ENCODE measurements around the gene EDEM2. TPM values are rescaled to one million over a fixed set of nuclear protein-coding genes. Genes with fewer than 3 reads are reported as not detected.

Gene EDEM2
- total and polyA plus RNA-seq, 2 donors (not counting 1 experiment from before 2014, with no cell fraction given) = 28.1 to 30.4 TPM

DNA sequence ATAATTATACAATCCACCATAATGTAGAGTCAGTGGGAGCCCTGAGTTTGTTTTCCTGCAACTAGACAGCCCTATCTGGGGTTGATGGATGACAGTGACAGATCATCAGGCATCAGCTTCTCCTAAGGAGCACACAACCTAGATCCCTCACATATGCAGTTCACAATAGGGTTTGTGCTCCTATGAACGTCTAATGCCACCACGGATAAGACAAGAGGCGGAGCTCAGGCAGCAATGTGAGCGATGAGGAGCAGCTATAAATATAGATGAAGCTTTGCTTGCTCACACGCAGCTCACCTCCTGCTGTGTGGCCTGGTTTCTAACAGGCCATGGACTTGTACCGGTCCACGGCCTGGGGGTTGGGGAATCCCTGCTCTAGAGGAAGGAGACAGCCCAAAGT lies 25.9 kb downstream of the EDEM2 start:
- H3K79me2 ChIP-seq (ENCODE audit: control insufficient read depth, insufficient read depth, low read length) = no peaks in the 10 kb centered on the region
- ChIA-PET POLR2A (no interaction called here), CTCF (interaction anchor here (0.8 kb wide), 1 partner anchor 21 kb away, joined by 3 read pairs; no protein-coding TSS in a partner anchor)
- no peaks in the 10 kb centered on the region for H3K4me1 ChIP-seq (ENCODE audit: control insufficient read depth in 2 of 2, insufficient read depth in 2 of 2, low read length in 2 of 2)
- no peak overlapping the region for H3K4me3 ChIP-seq (ENCODE audit: control extremely low read depth in 1 of 5, extremely low read depth in 1 of 5, insufficient read depth in 1 of 5, low read depth in 2 of 5, low read length in 4 of 5)
- no peak overlapping the region for H3K9ac ChIP-seq (ENCODE audit: low read length)
- no peaks in the 10 kb centered on the region for H3K27me3 ChIP-seq (replicated peaks in 1 of 4; ENCODE audit: control extremely low read depth in 1 of 4, control insufficient read depth in 3 of 4, insufficient read depth in 4 of 4, low read length in 3 of 4)
- H3K36me3 ChIP-seq (replicated peaks in 1 of 2; ENCODE audit: control extremely low read depth in 1 of 2, control insufficient read depth in 1 of 2, extremely low read depth in 1 of 2, insufficient read depth in 2 of 2, low read length in 1 of 2) = peaks cover 10 to 80% of the 10 kb centered on the region in 2 experiments
- no peak overlapping the region for H3K27ac ChIP-seq (ENCODE audit: low read length in 2 of 2)
- H3K4me3 Mint-ChIP-seq = no peak overlapping the region
- no peaks in the 10 kb centered on the region for H3K27me3 Mint-ChIP-seq
- no peak overlapping the region for H3K4me2 ChIP-seq (replicated peaks; ENCODE audit: low read depth, low read length, poor library complexity, severe bottlenecking)
- intact Hi-C loops (cut with micrococcal nuclease) = no loop called here
- no peaks in the 10 kb centered on the region for H3K9me3 ChIP-seq (ENCODE audit: control extremely low read depth in 1 of 3, control insufficient read depth in 2 of 3, insufficient read depth in 1 of 3, low read length in 2 of 3)
- H2AFZ ChIP-seq (ENCODE audit: insufficient read depth, low read depth, low read length, poor library complexity, severe bottlenecking) = no peak overlapping the region
- H4K20me1 ChIP-seq (ENCODE audit: control insufficient read depth, insufficient read depth, low read length, poor library complexity, severe bottlenecking) = no peaks in the 10 kb centered on the region
- no peak for DNase-seq
- H3K27ac Mint-ChIP-seq = no peak overlapping the region
- no peaks in the 10 kb centered on the region for H3K4me1 Mint-ChIP-seq
- WGBS (ENCODE audit: insufficient coverage) = 97% methylated on average over 7 of the region's 7 CpGs
- no peaks in the 10 kb centered on the region for H3K9me3 Mint-ChIP-seq (ENCODE audit: insufficient read depth)
- TF ChIP-seq EZH2 (IDR thresholded peaks at IDR 0.05; ENCODE audit: borderline replicate concordance, insufficient read depth, low read depth, low read length, poor library complexity, severe bottlenecking) = no peak
- TF ChIP-seq, protein P1, sequence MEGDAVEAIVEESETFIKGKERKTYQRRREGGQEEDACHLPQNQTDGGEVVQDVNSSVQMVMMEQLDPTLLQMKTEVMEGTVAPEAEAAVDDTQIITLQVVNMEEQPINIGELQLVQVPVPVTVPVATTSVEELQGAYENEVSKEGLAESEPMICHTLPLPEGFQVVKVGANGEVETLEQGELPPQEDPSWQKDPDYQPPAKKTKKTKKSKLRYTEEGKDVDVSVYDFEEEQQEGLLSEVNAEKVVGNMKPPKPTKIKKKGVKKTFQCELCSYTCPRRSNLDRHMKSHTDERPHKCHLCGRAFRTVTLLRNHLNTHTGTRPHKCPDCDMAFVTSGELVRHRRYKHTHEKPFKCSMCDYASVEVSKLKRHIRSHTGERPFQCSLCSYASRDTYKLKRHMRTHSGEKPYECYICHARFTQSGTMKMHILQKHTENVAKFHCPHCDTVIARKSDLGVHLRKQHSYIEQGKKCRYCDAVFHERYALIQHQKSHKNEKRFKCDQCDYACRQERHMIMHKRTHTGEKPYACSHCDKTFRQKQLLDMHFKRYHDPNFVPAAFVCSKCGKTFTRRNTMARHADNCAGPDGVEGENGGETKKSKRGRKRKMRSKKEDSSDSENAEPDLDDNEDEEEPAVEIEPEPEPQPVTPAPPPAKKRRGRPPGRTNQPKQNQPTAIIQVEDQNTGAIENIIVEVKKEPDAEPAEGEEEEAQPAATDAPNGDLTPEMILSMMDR (IDR thresholded peaks at IDR 0.05) = no peak
- no peak for ATAC-seq (ENCODE audit: low read depth)

DNA sequence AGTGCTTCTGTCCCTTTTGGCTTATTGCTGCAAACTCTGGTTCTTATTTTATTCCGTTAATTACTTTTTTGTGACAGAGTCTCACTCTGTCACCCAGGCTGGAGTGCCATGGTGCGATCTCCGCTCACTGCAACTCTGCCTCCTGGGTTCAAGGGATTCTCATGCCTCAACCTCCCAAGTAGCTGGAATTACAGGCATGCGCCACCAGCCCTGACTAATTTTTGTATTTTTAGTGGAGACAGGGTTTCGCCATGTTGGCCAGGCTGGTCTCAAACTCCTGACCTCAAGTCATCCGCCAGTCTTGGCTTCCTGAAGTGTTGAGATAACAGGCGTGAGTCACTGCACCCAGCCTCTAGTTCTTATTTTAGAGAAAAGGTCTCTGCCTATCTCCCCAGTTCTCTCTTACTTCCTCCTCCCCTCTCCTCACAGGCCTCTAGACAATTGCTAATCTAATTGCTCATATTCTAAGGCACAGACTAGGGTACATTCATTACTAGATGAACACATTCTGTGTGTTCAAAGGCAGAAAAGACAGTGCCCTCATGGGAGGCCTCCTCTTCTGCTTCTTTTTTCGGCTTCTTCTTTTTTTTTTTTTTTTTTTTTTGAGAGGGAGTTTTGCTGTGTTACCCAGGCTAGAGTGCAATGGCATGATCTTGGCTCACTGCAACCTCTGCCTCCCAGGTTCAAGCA lies 27.0 kb downstream of the EDEM2 start:
- Histone ChIP-seq H3K9me3 (ENCODE audit: control extremely low read depth in 1 of 3, control insufficient read depth in 2 of 3, insufficient read depth in 1 of 3, low read length in 2 of 3) (no peaks in the 10 kb centered on the region), H3K79me2 (ENCODE audit: control insufficient read depth, insufficient read depth, low read length) (no peaks in the 10 kb centered on the region), H3K4me2 (replicated peaks; ENCODE audit: low read depth, low read length, poor library complexity, severe bottlenecking) (no peak overlapping the region), H4K20me1 (ENCODE audit: control insufficient read depth, insufficient read depth, low read length, poor library complexity, severe bottlenecking) (no peaks in the 10 kb centered on the region), H3K9ac (ENCODE audit: low read length) (no peak overlapping the region), H3K27ac (ENCODE audit: low read length in 2 of 2) (no peak overlapping the region), H3K36me3 (replicated peaks in 1 of 2; ENCODE audit: control extremely low read depth in 1 of 2, control insufficient read depth in 1 of 2, extremely low read depth in 1 of 2, insufficient read depth in 2 of 2, low read length in 1 of 2) (peaks cover 10 to 83% of the 10 kb centered on the region in 2 experiments), H2AFZ (ENCODE audit: insufficient read depth, low read depth, low read length, poor library complexity, severe bottlenecking) (no peak overlapping the region), H3K27me3 (replicated peaks in 1 of 4; ENCODE audit: control extremely low read depth in 1 of 4, control insufficient read depth in 3 of 4, insufficient read depth in 4 of 4, low read length in 3 of 4) (no peaks in the 10 kb centered on the region), H3K4me1 (ENCODE audit: control insufficient read depth in 2 of 2, insufficient read depth in 2 of 2, low read length in 2 of 2) (no peaks in the 10 kb centered on the region), H3K4me3 (ENCODE audit: control extremely low read depth in 1 of 5, extremely low read depth in 1 of 5, insufficient read depth in 1 of 5, low read depth in 2 of 5, low read length in 4 of 5) (no peak overlapping the region)
- POLR2A ChIA-PET = no interaction called here
- 94% methylated on average over 6 of the region's 8 CpGs for WGBS (ENCODE audit: insufficient coverage)
- intact Hi-C loops (cut with micrococcal nuclease) = no loop called here
- DNase-seq = no peak
- no peak for ATAC-seq (ENCODE audit: low read depth)
- H3K27me3 Mint-ChIP-seq = no peaks in the 10 kb centered on the region
- H3K4me1 Mint-ChIP-seq = no peaks in the 10 kb centered on the region
- TF ChIP-seq, protein P1 (IDR thresholded peaks at IDR 0.05) = no peak
- no peak for TF ChIP-seq EZH2 (IDR thresholded peaks at IDR 0.05; ENCODE audit: borderline replicate concordance, insufficient read depth, low read depth, low read length, poor library complexity, severe bottlenecking)
- CTCF ChIA-PET = interaction anchor here (2.3 kb wide), 1 partner anchor 24 kb away, joined by 11 read pairs; no protein-coding TSS in a partner anchor
- no peak overlapping the region for H3K4me3 Mint-ChIP-seq
- H3K27ac Mint-ChIP-seq = peak overlapping the region; percentile 46
- no peaks in the 10 kb centered on the region for H3K9me3 Mint-ChIP-seq (ENCODE audit: insufficient read depth)
